ENCODE results near the gene DPH1. TPM values are rescaled to one million over a fixed set of nuclear protein-coding genes. Genes with fewer than 3 reads are reported as not detected.

DPH1 gene
- total RNA-seq, 1 donor from 2014 or later: 57.3 TPM

- H3K27ac Mint-ChIP-seq (ENCODE audit: unreplicated experiment): no peak overlapping the region
- no peak overlapping the region for H3K4me3 Mint-ChIP-seq (ENCODE audit: unreplicated experiment)
- peaks cover 17% of the 10 kb centered on the region for H3K36me3 Mint-ChIP-seq (ENCODE audit: unreplicated experiment)
- no peaks in the 10 kb centered on the region for H3K9me3 Mint-ChIP-seq (ENCODE audit: unreplicated experiment)
- TF ChIP-seq CTCF (IDR thresholded peaks at IDR 0.05): no peak
- DNase-seq (ENCODE audit: extremely low spot score, unreplicated experiment): no peak
- H3K27me3 Mint-ChIP-seq (ENCODE audit: unreplicated experiment): no peaks in the 10 kb centered on the region
- H3K4me1 Mint-ChIP-seq (ENCODE audit: unreplicated experiment): peaks cover 12% of the 10 kb centered on the region
Observed at GRCh38 chr17:2035541-2036488, 5.9 kb downstream of the DPH1 start.

GRCh38 chr17:2037155-2037554 is 7.2 kb downstream of the DPH1 start:
- Mint-ChIP-seq H3K27me3 (ENCODE audit: unreplicated experiment) (no peaks in the 10 kb centered on the region), H3K9me3 (ENCODE audit: unreplicated experiment) (no peaks in the 10 kb centered on the region), H3K27ac (ENCODE audit: unreplicated experiment) (no peak overlapping the region), H3K4me3 (ENCODE audit: unreplicated experiment) (no peak overlapping the region), H3K36me3 (ENCODE audit: unreplicated experiment) (peaks cover 17% of the 10 kb centered on the region), H3K4me1 (ENCODE audit: unreplicated experiment) (peaks cover 14% of the 10 kb centered on the region)
- no peak for DNase-seq (ENCODE audit: extremely low spot score, unreplicated experiment)
- TF ChIP-seq CTCF (IDR thresholded peaks at IDR 0.05): no peak

GRCh38 chr17:2040219-2040827 is 10.4 kb downstream of the DPH1 start:
- no peak for DNase-seq (ENCODE audit: extremely low spot score, unreplicated experiment)
- H3K9me3 Mint-ChIP-seq (ENCODE audit: unreplicated experiment): no peaks in the 10 kb centered on the region
- H3K4me3 Mint-ChIP-seq (ENCODE audit: unreplicated experiment): peak overlapping the region; percentile 90
- H3K27me3 Mint-ChIP-seq (ENCODE audit: unreplicated experiment): no peaks in the 10 kb centered on the region
- peaks cover 24% of the 10 kb centered on the region for H3K36me3 Mint-ChIP-seq (ENCODE audit: unreplicated experiment)
- H3K27ac Mint-ChIP-seq (ENCODE audit: unreplicated experiment): peak overlapping the region; percentile 76
- TF ChIP-seq CTCF (IDR thresholded peaks at IDR 0.05): no peak
- peaks cover 23% of the 10 kb centered on the region for H3K4me1 Mint-ChIP-seq (ENCODE audit: unreplicated experiment)

- peak overlapping the region; percentile 90 for H3K4me3 Mint-ChIP-seq (ENCODE audit: unreplicated experiment)
- H3K27me3 Mint-ChIP-seq (ENCODE audit: unreplicated experiment): no peaks in the 10 kb centered on the region
- TF ChIP-seq CTCF (IDR thresholded peaks at IDR 0.05): no peak
- H3K36me3 Mint-ChIP-seq (ENCODE audit: unreplicated experiment): peaks cover 24% of the 10 kb centered on the region
- no peaks in the 10 kb centered on the region for H3K9me3 Mint-ChIP-seq (ENCODE audit: unreplicated experiment)
- no peak for DNase-seq (ENCODE audit: extremely low spot score, unreplicated experiment)
- H3K27ac Mint-ChIP-seq (ENCODE audit: unreplicated experiment): peak overlapping the region; percentile 76
- H3K4me1 Mint-ChIP-seq (ENCODE audit: unreplicated experiment): peaks cover 23% of the 10 kb centered on the region
Observed at GRCh38 chr17:2040942-2041560, 11.1 kb downstream of the DPH1 start.
